GM18505 (cell line): Measurements from ENCODE around the gene ARHGEF4.
"Not testable (repeated sequence)": the region's sequence is repeated elsewhere in the genome, so short reads cannot be mapped to it uniquely, and the experiment has no call there.

Experiments used
- ATAC-seq: cut with Tn5 transposase; IDR thresholded peaks from one replicate; pipeline ENCODE4 v1.9.1; 2021; ENCODE audit not compliant: unreplicated experiment
- POLR2A ChIP-seq: IDR thresholded peaks from 4 replicates; pipeline ENCODE4 v1.6.1; 2011; ENCODE audit warnings: borderline replicate concordance; ENCODE audit not compliant: insufficient read depth, insufficient read length; ENCODE audit errors: extremely low read depth

Gene ARHGEF4

DNA sequence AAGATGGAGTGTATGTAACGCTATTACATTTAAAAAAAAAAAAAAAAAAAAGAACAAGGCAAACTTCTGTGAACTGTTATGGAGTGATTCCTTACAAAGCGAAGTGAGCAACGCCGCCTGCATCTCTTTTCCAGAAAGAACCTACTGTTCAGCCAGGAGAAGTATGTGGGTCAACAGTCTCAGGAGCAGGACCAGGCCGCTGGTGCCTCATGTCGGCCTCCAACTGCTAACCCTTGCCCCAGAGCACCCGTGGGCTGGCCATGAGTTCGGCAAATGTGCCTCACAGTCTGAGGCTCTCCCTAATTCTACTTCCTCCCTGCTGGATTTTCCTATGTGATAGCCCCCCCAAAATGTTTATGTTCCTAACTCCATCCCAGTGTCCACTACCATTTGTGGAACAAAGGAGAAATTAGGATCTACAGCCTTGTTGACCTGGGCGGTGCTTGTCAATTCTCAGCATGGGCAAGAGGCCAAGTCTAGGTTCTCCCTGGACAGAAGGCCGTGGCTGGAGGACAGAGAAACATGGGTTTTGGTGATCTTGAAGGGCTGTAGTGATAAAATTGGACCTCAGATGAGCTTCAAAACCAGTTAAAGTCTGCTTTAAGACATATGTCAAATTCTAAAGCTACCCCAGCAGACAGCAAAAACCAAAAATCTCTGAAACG lies 240.6 kb downstream of the ARHGEF4 start:
- no peak for TF ChIP-seq POLR2A
- ATAC-seq, result no peak

DNA sequence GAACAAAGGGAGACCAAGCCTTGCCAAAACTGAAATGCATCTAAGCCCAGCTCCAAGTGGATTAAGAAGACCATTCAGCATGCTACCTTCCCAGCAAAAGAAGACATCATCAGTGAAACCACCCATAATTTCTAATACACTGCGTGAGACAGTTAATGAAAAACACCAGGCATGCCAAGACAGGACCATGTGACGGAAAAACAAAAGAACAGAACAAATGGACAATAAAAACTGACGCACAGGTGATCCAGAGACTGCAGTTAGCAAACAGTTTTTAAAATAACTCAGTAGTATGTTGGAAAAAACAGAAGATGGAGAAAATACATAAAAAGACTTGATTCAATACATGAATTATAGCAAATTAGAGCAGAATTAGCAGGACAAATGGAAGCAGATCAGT lies 241.3 kb downstream of the ARHGEF4 start:
- ATAC-seq, result no peak
- TF ChIP-seq POLR2A, result no peak

DNA sequence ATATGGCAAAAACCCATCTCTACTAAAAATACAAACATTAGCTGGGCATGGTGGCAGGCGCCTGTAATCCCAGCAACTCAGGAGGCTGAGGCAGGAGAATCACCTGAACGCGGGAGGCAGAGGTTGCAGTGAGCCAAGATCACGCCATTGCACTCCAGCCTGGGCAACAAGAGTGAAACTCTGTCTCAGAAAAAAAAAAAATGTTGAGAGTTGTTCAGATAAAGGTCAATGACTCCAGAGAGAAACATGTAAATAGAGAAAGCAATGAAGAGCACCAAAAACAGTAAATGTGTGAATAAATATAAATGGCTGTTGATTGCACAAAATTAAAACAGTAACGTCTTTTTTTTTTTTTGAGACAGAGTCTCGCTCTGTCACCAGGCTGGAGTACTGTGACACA lies 243.2 kb downstream of the ARHGEF4 start:
- not testable (repeated sequence) for ATAC-seq

DNA sequence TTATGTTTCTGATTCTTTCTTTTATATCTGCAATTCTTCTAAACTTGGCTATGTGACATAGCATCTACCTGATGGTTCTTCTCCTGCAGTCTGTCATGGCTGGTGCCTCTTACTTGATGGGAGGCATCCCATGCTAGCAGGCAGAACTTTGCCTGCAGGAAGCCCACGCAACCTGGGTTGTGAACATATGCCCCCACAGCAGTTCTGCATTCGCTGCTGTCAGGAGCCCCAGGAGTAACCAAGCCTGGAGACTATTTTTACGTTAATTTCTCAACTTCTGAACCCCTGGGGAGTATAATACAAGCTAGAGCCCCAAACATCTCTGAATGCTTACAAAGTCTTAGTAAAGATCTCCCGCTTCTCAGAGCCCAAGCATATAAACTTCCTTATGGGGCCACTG lies 244.5 kb downstream of the ARHGEF4 start:
- TF ChIP-seq POLR2A, result no peak
- ATAC-seq, result no peak

DNA sequence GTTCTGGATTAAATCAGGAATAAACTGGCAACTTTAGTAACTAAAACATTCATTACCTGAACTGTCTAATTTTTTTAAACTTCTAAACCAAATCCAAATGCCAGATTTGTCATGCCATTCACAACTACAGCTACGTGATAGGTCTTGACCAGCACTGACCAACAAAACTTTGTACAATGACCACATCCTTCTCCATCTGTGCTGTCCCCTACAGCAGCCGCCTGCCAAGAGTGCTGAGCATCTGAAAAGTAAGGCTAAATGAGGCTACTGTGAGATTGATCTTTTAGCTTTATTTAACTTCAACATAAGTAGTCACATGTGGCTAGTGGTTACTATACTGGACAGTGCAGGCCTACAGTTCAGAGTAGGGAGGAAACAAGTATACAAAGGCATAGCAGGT lies 248.9 kb downstream of the ARHGEF4 start:
- TF ChIP-seq POLR2A, result no peak
- no peak for ATAC-seq

DNA sequence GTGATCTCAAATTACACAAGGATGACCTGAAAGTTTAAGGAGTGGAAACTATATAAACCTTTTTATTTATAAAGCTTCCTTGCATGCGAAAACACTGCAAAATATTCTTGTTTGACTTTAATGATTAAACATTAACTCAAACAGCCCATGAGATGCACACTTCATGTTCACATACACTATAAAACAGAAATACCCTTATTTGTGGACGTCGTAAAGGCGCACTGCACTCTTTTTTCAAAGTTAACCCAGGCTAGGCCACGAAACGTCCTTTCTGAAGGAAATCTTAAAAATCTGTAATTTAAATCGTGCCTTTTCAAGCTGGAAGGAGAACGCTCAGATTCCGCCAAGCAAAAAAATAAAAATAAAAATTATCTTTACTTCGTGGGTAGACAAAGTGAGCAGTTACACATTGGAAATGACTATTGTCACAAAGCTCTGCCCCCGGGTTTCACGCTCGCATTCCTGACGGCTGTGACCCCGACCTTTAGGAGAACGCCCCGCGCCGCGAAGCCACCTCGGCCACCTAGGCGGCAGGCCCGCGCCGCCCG lies 255.8 kb downstream of the ARHGEF4 start:
- ATAC-seq, result no peak
- TF ChIP-seq POLR2A, result no peak

DNA sequence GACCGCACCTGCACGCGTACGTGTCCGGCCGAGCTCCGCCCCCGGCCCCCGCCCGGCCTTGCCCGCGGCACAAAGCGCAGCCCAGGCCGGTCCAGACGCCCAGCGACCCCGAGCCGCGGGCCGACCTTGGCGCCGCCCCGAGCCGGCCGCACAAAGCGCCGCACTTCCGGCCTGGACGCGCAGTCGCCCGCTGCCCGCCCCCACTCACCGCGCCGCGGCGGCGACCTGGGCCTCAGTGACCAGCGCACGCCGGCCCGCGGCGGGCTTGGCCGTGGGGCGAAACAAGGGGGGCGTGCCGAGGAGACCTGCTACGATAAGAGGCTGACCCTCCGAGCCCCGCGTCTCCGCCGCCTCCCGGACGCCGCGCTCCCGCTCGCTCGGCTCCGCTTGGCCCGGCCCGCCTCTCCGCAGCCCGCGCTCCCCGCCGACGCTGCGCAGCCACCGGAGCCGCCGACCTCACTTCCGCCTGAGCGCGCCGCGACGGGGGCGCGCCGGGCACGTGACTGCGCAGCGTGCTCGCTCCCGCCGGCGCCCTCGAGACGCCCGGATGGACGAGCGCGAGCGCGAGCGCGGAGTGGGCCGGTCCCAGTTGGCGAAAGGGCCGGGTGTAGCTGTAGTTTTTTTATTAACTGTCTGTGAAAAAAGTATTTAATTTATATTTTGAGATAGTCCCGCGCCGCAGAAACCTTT lies 256.4 kb downstream of the ARHGEF4 start, which contains the start of gene FAM168B:
Gene FAM168B, minus strand, starts transcription at position 455 of the 690 bp plus-strand sequence. CDS start 10,814 bp downstream, outside the sequence.
- peak; percentile 90 for TF ChIP-seq POLR2A
- ATAC-seq, result peak; percentile 84

DNA sequence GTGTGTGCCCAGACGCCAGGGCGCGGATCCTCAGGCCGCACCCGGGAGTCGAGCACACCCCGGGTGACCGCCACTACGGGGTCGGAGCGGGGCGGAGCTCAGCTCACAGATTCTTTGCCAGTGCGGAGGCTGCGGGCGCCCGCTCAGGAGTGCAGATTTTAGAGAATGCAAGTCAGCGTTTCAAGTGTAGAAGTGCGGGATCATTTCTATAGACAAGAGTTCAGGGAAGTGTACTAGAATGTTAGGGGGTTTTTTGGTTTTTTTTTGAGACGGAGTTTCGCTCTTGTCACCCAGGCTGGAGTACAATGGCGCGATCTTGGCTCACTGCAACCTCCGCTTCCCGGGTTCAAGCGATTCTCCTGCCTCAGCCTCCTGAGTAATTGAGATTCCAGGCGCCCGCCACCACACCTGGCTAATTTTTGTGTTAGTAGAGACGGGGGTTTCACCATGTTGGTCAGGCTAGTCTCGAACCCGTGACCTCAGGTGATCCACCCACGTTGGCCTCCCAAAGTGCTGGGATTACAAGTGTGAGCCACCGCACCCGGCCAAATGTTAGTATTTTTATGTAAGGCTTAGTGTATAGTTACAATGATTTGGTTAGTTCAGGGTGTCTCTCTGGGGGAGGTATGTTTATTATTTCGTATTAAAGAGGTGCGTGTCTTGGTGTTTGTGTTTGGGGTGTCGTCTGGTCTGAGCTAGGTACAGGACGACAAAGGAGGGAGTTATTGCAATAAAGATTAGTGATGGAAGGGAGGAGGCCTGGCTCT lies 257.2 kb downstream of the ARHGEF4 start:
- peak; percentile 69 for ATAC-seq
- TF ChIP-seq POLR2A, result no peak

DNA sequence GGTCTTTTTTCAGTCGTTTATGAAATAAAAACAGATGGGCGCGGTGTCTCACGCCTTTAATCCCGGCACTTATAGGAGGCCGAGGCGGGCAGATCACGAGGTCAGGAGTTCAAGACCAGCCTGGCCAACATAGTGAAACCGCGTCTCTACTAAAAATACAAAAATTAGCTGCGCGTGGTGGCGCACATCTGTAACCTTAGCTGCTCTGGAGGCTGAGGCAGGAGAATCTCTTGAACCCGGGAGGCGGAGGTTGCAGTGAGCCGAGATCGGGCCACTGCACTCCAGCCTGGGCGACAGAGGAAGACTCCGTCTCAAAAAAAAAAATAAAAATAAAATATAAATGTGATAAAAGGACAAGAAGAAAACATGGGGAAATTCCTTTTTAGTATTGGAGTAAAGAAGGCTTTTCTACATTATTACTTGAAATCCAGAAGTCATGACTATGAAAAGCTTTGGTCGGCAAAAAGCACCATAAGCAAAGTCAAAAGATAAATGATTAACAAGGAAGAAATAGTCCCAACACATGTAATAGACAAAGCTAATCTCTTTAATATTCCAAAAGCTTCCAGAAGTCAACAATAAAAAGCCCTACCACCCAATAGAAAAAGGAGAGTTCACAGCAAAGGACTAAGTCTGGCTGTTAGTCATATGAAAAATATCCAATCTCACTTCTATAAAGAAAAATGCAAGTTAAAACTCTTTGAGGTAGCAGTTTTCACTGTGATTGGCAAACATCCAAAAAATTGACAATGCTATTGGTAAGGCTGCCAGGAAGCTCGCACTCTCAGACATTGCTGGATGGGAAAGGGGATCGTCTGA lies 258.0 kb downstream of the ARHGEF4 start:
- no peak for TF ChIP-seq POLR2A

More for the DNA sequence above, 258.0 kb downstream of the ARHGEF4 start:
- no peak for ATAC-seq
